ENCODE results near the gene HUNK.

The HUNK gene

DNA sequence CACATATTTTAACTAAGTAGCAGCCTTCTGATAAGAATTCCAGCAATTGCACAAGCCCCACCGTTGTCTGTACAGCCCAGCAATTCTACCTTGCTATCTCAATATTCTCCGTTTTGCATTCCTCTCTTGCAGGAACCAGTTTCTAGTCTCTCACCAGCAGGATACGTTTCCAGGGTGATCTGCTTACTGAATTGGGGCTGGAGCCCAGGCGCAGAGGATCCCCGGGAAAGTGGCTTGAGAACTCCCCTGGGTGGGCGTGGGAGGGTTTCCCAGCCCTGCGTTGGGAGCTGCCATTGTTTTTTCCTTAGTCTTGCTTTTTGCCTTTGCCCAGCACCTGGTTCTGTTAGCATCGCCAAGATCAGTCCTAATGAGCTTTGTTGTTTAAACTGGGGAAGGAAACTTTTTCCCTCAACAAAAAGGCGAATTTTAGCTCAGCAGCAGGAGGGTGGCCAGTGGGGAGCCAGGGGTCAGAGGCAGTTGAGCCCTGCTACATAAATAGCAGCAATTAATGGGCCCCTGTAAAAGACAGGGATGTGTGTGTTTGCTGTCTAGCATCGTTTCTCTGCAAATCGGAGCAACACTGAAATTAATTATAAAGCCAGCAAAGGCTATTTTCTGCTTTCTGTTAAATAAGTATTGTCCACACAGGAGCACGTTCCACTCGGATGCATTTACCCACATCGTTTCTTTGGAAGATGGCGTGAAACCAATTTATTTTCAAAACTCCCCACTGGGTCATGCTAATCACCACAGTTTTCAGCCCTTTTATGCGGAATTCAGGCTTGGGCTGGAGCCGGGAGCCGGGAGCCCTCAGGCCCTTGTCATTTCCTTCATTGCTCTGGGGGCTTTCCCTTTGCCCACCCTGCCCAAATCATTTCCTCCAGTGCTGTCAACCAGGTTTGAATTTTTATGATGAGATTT lies 36.6 kb downstream of the HUNK start:
- Histone ChIP-seq H3K4me2 (ENCODE audit: low read depth, low read length) (no peak overlapping the region), H3K4me1 (ENCODE audit: low read length) (no peaks in the 10 kb centered on the region), H3K9me3 (replicated peaks; ENCODE audit: insufficient read depth, low read length) (no peaks in the 10 kb centered on the region), H3K9ac (ENCODE audit: low read length) (no peak overlapping the region), H4K20me1 (ENCODE audit: insufficient read depth, low read length) (no peaks in the 10 kb centered on the region), H3K27me3 (replicated peaks; ENCODE audit: insufficient read depth, low read length) (no peaks in the 10 kb centered on the region), H3K36me3 (replicated peaks; ENCODE audit: insufficient read depth, low read length) (no peaks in the 10 kb centered on the region), H3K9me2 (replicated peaks; ENCODE audit: insufficient read depth, low read length) (no peaks in the 10 kb centered on the region), H3K27ac (ENCODE audit: low read length) (no peak overlapping the region), H3K4me3 (ENCODE audit: low read length) (no peak overlapping the region), H3F3A (ENCODE audit: insufficient read depth, low read length) (no peaks in the 10 kb centered on the region), H2AFZ (ENCODE audit: low read length) (no peak overlapping the region), H3K79me2 (ENCODE audit: low read length) (no peaks in the 10 kb centered on the region)
- DNase-seq, result no peak
- TF ChIP-seq EZH2phosphoT487 (IDR thresholded peaks at IDR 0.05; ENCODE audit: low read length) (no peak), EZH2 (optimal IDR thresholded peaks at IDR 0.05; ENCODE audit: low read depth, low read length) (no peak)
- TF ChIP-seq, protein P1, sequence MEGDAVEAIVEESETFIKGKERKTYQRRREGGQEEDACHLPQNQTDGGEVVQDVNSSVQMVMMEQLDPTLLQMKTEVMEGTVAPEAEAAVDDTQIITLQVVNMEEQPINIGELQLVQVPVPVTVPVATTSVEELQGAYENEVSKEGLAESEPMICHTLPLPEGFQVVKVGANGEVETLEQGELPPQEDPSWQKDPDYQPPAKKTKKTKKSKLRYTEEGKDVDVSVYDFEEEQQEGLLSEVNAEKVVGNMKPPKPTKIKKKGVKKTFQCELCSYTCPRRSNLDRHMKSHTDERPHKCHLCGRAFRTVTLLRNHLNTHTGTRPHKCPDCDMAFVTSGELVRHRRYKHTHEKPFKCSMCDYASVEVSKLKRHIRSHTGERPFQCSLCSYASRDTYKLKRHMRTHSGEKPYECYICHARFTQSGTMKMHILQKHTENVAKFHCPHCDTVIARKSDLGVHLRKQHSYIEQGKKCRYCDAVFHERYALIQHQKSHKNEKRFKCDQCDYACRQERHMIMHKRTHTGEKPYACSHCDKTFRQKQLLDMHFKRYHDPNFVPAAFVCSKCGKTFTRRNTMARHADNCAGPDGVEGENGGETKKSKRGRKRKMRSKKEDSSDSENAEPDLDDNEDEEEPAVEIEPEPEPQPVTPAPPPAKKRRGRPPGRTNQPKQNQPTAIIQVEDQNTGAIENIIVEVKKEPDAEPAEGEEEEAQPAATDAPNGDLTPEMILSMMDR (IDR thresholded peaks at IDR 0.05; ENCODE audit: low read length), result no peak

DNA sequence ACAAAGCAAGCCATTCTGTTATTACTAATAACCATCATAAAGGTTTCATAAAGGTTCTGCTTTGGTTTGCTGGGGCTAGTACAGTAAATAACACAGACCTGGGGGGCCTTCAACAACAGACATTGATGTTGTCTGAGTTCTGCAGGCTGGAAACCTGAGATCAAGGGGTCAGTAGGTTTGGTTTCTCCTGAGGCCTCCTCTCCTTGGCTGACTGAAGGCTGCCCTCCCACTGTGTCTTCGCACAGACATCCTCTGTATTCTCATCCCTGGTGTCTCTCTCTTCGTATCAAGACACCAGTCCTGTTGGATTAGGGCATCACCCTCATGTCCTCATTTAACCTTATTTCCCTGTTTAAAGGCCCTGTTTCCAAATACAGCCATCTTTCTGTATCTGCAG lies 37.3 kb downstream of the HUNK start:
- no peaks in the 10 kb centered on the region for H3K79me2 ChIP-seq (ENCODE audit: low read length)
- no peak overlapping the region for H3K4me3 ChIP-seq (ENCODE audit: low read length)
- no peaks in the 10 kb centered on the region for H3F3A ChIP-seq (ENCODE audit: insufficient read depth, low read length)
- H3K4me2 ChIP-seq (ENCODE audit: low read depth, low read length), result no peak overlapping the region
- H4K20me1 ChIP-seq (ENCODE audit: insufficient read depth, low read length), result no peaks in the 10 kb centered on the region
- no peaks in the 10 kb centered on the region for H3K27me3 ChIP-seq (replicated peaks; ENCODE audit: insufficient read depth, low read length)
- H3K4me1 ChIP-seq (ENCODE audit: low read length), result no peaks in the 10 kb centered on the region
- DNase-seq, result no peak
- no peak overlapping the region for H3K9ac ChIP-seq (ENCODE audit: low read length)
- H2AFZ ChIP-seq (ENCODE audit: low read length), result no peak overlapping the region
- H3K36me3 ChIP-seq (replicated peaks; ENCODE audit: insufficient read depth, low read length), result no peaks in the 10 kb centered on the region
- TF ChIP-seq EZH2 (optimal IDR thresholded peaks at IDR 0.05; ENCODE audit: low read depth, low read length) (no peak), EZH2phosphoT487 (IDR thresholded peaks at IDR 0.05; ENCODE audit: low read length) (no peak)
- TF ChIP-seq, protein P1 (IDR thresholded peaks at IDR 0.05; ENCODE audit: low read length), result no peak
- no peaks in the 10 kb centered on the region for H3K9me3 ChIP-seq (replicated peaks; ENCODE audit: insufficient read depth, low read length)
- no peaks in the 10 kb centered on the region for H3K9me2 ChIP-seq (replicated peaks; ENCODE audit: insufficient read depth, low read length)
- H3K27ac ChIP-seq (ENCODE audit: low read length), result no peak overlapping the region

DNA sequence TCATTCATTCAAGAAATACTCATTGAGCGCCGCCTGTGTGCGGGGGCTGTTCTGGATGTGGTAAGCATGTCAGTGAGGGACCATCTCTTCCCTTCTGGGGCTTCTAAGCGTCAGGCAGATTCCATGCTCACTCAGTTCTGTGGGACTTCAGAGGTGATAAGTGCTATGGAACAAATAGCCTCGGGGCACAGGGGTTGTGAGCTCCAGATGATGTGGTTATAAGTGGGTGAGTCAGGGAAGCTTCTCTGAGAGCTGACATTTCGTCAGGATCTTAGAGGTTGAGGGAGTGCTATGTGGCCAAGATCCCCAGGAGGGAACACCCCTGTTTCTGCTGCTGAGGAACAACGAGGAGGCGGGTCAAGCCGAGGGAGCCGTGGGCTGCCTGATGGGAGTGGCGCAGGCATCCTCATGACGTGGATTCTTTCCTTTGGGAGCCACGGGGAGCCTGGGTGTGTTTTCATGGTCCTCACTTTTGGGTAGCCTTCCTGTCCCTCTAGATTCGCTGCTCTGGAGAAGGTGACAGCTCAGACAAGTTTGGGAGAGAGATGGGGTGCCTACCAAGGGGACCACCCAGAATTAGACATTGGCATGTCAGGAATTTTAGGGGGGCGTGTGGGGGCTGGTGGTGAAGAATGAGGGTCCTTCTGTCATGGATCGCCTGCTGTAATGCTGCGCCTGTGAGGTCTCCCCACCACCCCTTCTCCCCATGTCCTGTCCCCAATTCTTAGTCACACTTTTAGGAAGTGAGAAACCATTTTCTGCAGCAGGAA lies 38.5 kb downstream of the HUNK start:
- H3F3A ChIP-seq (ENCODE audit: insufficient read depth, low read length), result no peaks in the 10 kb centered on the region
- H3K9me2 ChIP-seq (replicated peaks; ENCODE audit: insufficient read depth, low read length), result no peaks in the 10 kb centered on the region
- no peaks in the 10 kb centered on the region for H3K27me3 ChIP-seq (replicated peaks; ENCODE audit: insufficient read depth, low read length)
- TF ChIP-seq, protein P1 (IDR thresholded peaks at IDR 0.05; ENCODE audit: low read length), result no peak
- TF ChIP-seq EZH2phosphoT487 (IDR thresholded peaks at IDR 0.05; ENCODE audit: low read length) (no peak), EZH2 (optimal IDR thresholded peaks at IDR 0.05; ENCODE audit: low read depth, low read length) (no peak)
- H3K9me3 ChIP-seq (replicated peaks; ENCODE audit: insufficient read depth, low read length), result no peaks in the 10 kb centered on the region
- H3K79me2 ChIP-seq (ENCODE audit: low read length), result no peaks in the 10 kb centered on the region
- no peak overlapping the region for H3K9ac ChIP-seq (ENCODE audit: low read length)
- H3K36me3 ChIP-seq (replicated peaks; ENCODE audit: insufficient read depth, low read length), result no peaks in the 10 kb centered on the region
- H3K27ac ChIP-seq (ENCODE audit: low read length), result no peak overlapping the region
- no peak overlapping the region for H2AFZ ChIP-seq (ENCODE audit: low read length)
- no peaks in the 10 kb centered on the region for H4K20me1 ChIP-seq (ENCODE audit: insufficient read depth, low read length)
- H3K4me2 ChIP-seq (ENCODE audit: low read depth, low read length), result no peak overlapping the region
- H3K4me1 ChIP-seq (ENCODE audit: low read length), result no peaks in the 10 kb centered on the region
- no peak for DNase-seq
- no peak overlapping the region for H3K4me3 ChIP-seq (ENCODE audit: low read length)

All from MM.1S (cell line).